Measurements from ENCODE around the gene GCK.
"Not testable (repeated sequence)": the region's sequence is repeated elsewhere in the genome, so short reads cannot be mapped to it uniquely, and the experiment has no call there.

Gene GCK

DNA sequence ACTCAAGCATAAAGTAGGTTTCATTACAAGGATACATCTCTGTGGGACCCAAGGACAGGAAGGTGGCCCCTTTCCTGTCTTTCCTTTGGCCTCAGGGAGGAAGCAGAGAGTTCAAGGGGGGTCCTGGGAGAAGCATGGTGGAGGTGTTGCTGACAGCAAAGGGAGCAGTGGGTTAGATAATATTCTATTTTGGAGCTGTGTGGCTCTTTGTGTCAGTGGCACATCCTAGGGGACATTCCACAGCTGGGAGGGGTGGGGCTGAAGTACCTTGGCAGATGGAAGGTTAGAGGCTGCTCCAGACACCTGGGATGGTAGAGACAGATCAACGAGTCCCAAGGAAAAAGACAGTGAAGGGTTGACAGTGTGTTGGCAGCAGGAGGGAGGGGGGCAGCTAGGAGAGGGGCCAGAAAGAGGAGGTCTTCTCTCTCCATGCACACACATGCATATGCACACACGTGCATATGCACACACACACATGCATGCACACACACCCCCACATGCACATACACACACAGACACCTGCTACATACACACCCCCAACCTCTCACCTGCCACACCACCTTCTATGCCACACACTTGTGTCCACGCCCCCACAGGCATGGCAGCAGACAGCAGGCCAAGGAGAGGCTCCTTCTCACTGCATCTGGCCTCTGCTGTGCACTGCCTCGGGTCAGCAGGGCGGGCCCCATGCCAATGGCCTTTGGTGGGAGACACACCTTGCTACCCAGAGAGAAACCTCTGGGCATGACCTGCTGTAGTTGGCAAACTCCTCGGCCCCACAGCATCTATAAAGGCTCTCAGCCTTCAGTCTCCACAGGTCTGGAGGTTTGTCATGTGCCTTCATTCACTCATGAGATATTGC, 60.3 kb downstream of the GCK start:
- Histone ChIP-seq H3K9me3 (no peaks in the 10 kb centered on the region), H3K36me3 (no peaks in the 10 kb centered on the region), H3K4me3 (no peak overlapping the region), H3K4me1 (peaks cover 0 to 4% (median 0%) of the 10 kb centered on the region in 4 donors), H3K27ac (no peak overlapping the region), H3K27me3 (no peaks in the 10 kb centered on the region)
- no peak for TF ChIP-seq CTCF (IDR thresholded peaks at IDR 0.05)
- intact Hi-C loops (cut with DNase I; ENCODE audit: low total_unique reads) = no loop called here
- no peak for DNase-seq

GRCh38 chr7:44127161-44127560, 62.1 kb downstream of the GCK start:
- Histone ChIP-seq H3K36me3 (no peaks in the 10 kb centered on the region), H3K4me3 (no peak overlapping the region), H3K9me3 (no peaks in the 10 kb centered on the region), H3K27ac (no peak overlapping the region), H3K27me3 (no peaks in the 10 kb centered on the region), H3K4me1 (peaks cover 0 to 13% (median 6%) of the 10 kb centered on the region in 4 donors)
- TF ChIP-seq CTCF (IDR thresholded peaks at IDR 0.05) = no peak
- DNase-seq = no peak
- intact Hi-C loops (cut with DNase I; ENCODE audit: low total_unique reads) = no loop called here

DNA sequence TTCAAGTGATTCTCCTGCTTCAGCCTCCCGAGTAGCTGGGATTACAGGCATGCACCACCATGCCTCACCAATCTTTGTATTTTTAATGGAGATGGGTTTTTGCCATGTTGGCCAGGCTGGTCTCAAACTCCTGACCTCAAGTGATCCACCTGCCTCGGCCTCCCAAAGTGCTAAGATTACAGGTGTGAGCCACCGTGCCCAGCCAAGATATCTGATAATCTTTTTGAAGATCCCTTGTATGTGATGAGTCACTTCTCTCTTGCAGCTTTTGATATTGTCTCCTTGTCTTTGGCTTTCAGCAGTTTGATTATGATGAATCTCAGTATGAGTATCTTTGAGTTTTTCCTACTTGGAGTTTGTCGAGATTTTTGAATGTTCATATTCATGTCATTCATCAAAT, 62.7 kb downstream of the GCK start:
- peaks cover 0 to 19% (median 12%) of the 10 kb centered on the region in 4 donors for H3K4me1 ChIP-seq
- H3K27ac ChIP-seq; intact Hi-C loops (cut with DNase I; ENCODE audit: low total_unique reads): not testable (repeated sequence)

DNA sequence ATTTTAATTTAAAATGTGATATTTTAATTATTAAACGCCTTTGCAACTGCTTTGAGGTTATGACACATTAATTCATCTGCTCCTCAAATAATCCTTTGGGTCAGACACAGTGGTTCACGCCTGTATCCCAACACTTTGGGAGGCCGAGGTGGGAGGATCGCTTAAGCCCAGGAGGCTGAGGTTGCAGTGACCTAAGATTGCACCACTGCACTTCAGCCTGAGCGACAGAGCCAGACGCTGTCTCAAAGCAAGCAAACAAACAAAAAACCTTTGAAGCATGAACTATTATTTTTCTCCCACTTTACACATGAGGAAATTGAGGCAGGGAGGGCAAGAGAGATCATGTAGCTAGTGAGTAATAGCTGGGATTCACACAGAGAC, 64.4 kb downstream of the GCK start:
- Histone ChIP-seq H3K27me3 (no peaks in the 10 kb centered on the region), H3K27ac (no peak overlapping the region), H3K36me3 (peaks cover 0 to 21% (median 10%) of the 10 kb centered on the region in 3 donors), H3K9me3 (no peaks in the 10 kb centered on the region), H3K4me1 (peaks cover 0 to 27% (median 17%) of the 10 kb centered on the region in 4 donors), H3K4me3 (no peak overlapping the region)
- TF ChIP-seq CTCF (IDR thresholded peaks at IDR 0.05) = no peak
- intact Hi-C loops (cut with DNase I; ENCODE audit: low total_unique reads) = no loop called here
- DNase-seq = no peak

More for the DNA sequence above, 62.7 kb downstream of the GCK start:
- H3K4me3 ChIP-seq, H3K9me3 ChIP-seq, H3K27me3 ChIP-seq, DNase-seq, H3K36me3 ChIP-seq: not testable (repeated sequence)

DNA sequence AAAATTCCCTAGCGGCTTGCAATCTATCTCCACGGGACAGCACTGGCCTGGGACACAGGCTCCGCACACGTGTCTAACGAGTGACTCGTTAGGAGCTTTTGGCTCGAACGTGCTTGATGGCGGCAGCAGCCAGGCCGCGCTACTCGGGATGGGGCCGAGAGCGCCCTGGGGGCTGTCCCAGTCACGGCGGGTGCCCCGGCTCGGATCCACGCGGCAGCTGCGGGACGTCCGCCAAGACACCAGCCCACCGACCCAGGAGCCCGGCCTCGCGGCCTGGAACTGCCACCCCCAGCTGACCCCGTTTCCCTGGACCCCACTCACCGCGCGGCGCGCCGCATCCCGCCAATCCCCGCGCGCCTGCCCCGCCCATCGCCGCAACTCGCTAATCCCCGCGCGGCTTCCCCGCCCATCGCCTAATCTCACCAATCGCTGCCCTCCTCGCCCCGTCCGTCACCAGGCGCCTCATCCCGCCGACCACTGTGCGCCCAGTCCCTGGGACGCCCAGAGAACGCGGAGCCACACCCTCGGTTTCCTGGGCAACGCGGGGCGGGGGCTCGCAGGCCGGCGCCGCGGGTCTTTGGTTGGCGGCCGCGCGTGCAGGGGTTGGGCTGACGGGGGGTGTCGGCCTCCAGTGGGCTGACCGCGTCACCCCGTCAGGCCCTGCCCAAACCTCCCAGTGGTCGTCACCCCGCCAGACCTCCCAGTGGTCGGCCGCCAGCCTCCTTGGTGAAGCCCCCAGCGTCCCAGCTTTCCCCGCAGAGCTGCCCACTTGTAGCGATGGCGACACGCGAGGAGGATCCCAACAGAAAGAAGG, 65.8 kb downstream of the GCK start, which contains the start of gene POLD2:
Gene POLD2, minus strand, starts transcription at position 359 of the 814 bp plus-strand sequence. CDS start 1,495 bp downstream, outside the sequence.
- H3K4me3 ChIP-seq = peak within 1 kb of the TSS; percentile 76 to 83
- no peaks in the 10 kb centered on the region for H3K27me3 ChIP-seq
- DNase-seq = peak; percentile 98 to 99
- peak within 1 kb of the TSS; percentile 83 to 90 for H3K27ac ChIP-seq
- H3K9me3 ChIP-seq = no peaks in the 10 kb centered on the region
- peak in 1 of 2 experiments; percentile 24 for TF ChIP-seq CTCF (IDR thresholded peaks at IDR 0.05)
- intact Hi-C loops (cut with DNase I; ENCODE audit: low total_unique reads) = no loop called here
- peaks cover 0 to 35% (median 13%) of the 10 kb centered on the region in 3 donors for H3K36me3 ChIP-seq
- peaks cover 0 to 27% (median 17%) of the 10 kb centered on the region in 4 donors for H3K4me1 ChIP-seq

All from tibial artery (tissue), 4 donors.